GM12891 (cell line): ENCODE data around the gene PKD1L1.

Source experiments
- POLR2A ChIP-seq: IDR thresholded peaks from 2 replicates; pipeline ENCODE4 v1.6.1; 2011; ENCODE audit warnings: low read depth, low read length, control low read depth
- POLR2AphosphoS5 ChIP-seq: IDR thresholded peaks from 2 replicates; pipeline ENCODE4 v1.6.1; 2011; ENCODE audit warnings: low read depth, low read length, control low read depth
- SPI1 ChIP-seq: IDR thresholded peaks from 2 replicates; pipeline ENCODE4 v1.6.1; 2011; ENCODE audit warnings: low read depth, low read length, control low read depth
- TAF1 ChIP-seq: IDR thresholded peaks from 2 replicates; pipeline ENCODE4 v1.6.1; 2011; ENCODE audit warnings: low read depth, low read length, control low read depth

DNA sequence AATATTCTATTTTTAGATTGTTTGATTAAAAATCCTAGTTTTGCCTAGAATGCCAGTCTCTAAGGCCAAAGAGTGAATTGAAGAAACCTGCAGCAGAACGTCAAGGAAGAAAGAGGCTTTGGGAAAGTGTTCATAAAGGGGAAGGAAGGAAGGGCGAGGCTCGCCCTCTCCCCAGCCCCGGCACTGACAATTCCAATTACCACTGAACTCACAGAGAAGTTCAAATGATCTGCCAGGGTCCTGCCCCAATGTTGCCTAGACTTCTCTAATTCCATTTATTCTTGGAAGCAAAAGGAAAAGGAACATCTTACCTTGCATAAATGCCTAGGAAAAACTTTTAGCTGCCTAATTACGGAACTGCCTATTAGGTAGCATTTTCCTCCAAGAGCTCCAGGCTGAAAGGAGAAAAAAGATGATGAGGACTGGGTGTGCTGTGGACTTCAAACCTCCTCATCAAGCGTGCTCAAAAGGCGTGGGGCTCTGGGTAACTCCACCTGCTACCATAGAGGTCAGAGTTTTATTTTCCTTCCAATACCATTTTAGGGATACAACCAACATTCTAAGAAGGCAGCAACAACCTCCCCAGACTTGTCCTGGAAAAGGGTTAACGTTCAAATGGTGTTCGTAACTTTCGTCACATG lies 134.5 kb downstream of the PKD1L1 start:
- TF ChIP-seq POLR2A: no peak
- no peak for TF ChIP-seq POLR2AphosphoS5
- no peak for TF ChIP-seq SPI1
- no peak for TF ChIP-seq TAF1
